HCT116 (cell line): ENCODE data around the gene MYO7B. TPM values are rescaled to one million over a fixed set of nuclear protein-coding genes. Genes with fewer than 3 reads are reported as not detected.

Experiments used
- ATAC-seq: fragments of 200-7000 bp; cut with Tn5 transposase; 2 replicates; pipeline ENCODE4 v1.9.1; 2020; ENCODE audit warnings: mild to moderate bottlenecking, moderate library complexity
- BruUV-seq: library from RNA; stranded (reverse); fragments of 400-500 nt; replicated peaks from 2 replicates; lab custom pipeline; 2021; lab: Mats Ljungman, UMichigan
- CTCF ChIA-PET: fragments of 300-600 bp; sonication (Branson Sonifier 250); formaldehyde crosslinking; loops from one replicate; lab custom pipeline; 2021; ENCODE audit warnings: antibody characterized with exemption; lab: Charles Lee
- POLR2A ChIA-PET: fragments of 300-600, 350-600 bp; sonication (Branson Sonifier 250); formaldehyde crosslinking; loops from one replicate; lab custom pipeline; 2021; ENCODE audit warnings: antibody characterized with exemption; lab: Charles Lee
- RAD21 ChIA-PET, 2 experiments: fragments of 300-600 bp; sonication (Branson Sonifier 250); formaldehyde crosslinking; loops; one replicate each; lab custom pipeline; 2023; ENCODE audit warnings: low total read pairs in 2 of 2; ENCODE audit not compliant: uncharacterized antibody in 2 of 2, unreplicated experiment in 2 of 2, low non-redundant PET in 1 of 2; lab: Charles Lee
- DNase-seq: peaks from one replicate; pipeline ENCODE4 v3.0.0-alpha.2; 2010; ENCODE audit warnings: low read depth, low spot score
- H2AFZ ChIP-seq: fragments of 200-600 bp; shearing (Covaris generic), sonication (generic); 2 replicates; pipeline ENCODE4 v1.6.1; 2017; ENCODE audit warnings: low read depth, mixed run types, mixed read lengths, antibody characterized with exemption, low read length; ENCODE audit not compliant: poor library complexity, severe bottlenecking
- H3K27ac ChIP-seq: 2 replicates; pipeline ENCODE4 v1.5.1; 2012; ENCODE audit warnings: low read depth, low read length
- H3K27me3 ChIP-seq: fragments of 200-600 bp; sonication (generic); 2 replicates; pipeline ENCODE4 v1.6.1; 2016; ENCODE audit warnings: mixed run types, low read length, mixed read lengths; ENCODE audit not compliant: insufficient read depth
- H3K36me3 ChIP-seq, 2 experiments: fragments of 200-500 bp in 1 of 2; fragments of 200-600 bp in 1 of 2; sonication (Bioruptor generic) in 1 of 2; sonication (generic) in 1 of 2; 2 replicates each; pipeline versions ENCODE4 v1.5.1 to v1.6.1; 2014 to 2016; ENCODE audit warnings: low read length in 2 of 2, inconsistent platforms in 1 of 2, mixed read lengths in 1 of 2, mixed run types in 1 of 2; ENCODE audit not compliant: insufficient read depth in 2 of 2, control insufficient read depth in 1 of 2
- H3K4me1 ChIP-seq, 2 experiments: fragments of 200-600 bp in 1 of 2; sonication (generic) in 1 of 2; 2 replicates each; pipeline versions ENCODE4 v1.5.1 to v1.6.1; 2012 to 2017; ENCODE audit warnings: low read length in 2 of 2, inconsistent platforms in 1 of 2, mild to moderate bottlenecking in 1 of 2, mixed read lengths in 1 of 2, mixed run types in 1 of 2, moderate library complexity in 1 of 2; ENCODE audit not compliant: insufficient read depth in 2 of 2, control insufficient read depth in 1 of 2
- H3K4me2 ChIP-seq: fragments of 200-600 bp; sonication (generic); 2 replicates; pipeline ENCODE4 v1.6.1; 2017; ENCODE audit warnings: mixed run types, low read length, mixed read lengths
- H3K4me3 ChIP-seq, 2 experiments: fragments of 200-600 bp in 1 of 2; sonication (generic) in 1 of 2; replicated peaks in 1 of 2; 2 replicates each; pipeline ENCODE4 v1.5.1; 2011 to 2016; ENCODE audit warnings: low read length in 2 of 2, control low read depth in 1 of 2, low read depth in 1 of 2, mild to moderate bottlenecking in 1 of 2, mixed read lengths in 1 of 2, mixed run types in 1 of 2
- H3K79me2 ChIP-seq: fragments of 200-600 bp; sonication (generic); 2 replicates; pipeline ENCODE4 v1.6.1; 2017; ENCODE audit warnings: mild to moderate bottlenecking, mixed run types, low read length, moderate library complexity, mixed read lengths; ENCODE audit not compliant: insufficient read depth
- H3K9ac ChIP-seq: fragments of 200-600 bp; sonication (generic); 2 replicates; pipeline ENCODE4 v1.6.1; 2016; ENCODE audit warnings: low read length, mixed read lengths
- H3K9me2 ChIP-seq: fragments of 200-600 bp; sonication (generic), shearing (Covaris generic); 2 replicates; pipeline ENCODE4 v1.6.1; 2017; ENCODE audit warnings: mixed run types, mild to moderate bottlenecking, moderate library complexity; ENCODE audit not compliant: insufficient read depth
- H3K9me3 ChIP-seq, 2 experiments: fragments of 200-500 bp in 1 of 2; fragments of 200-600 bp in 1 of 2; sonication (Bioruptor generic) in 1 of 2; sonication (generic) in 1 of 2; 2 replicates each; pipeline ENCODE4 v1.6.1; 2014 to 2017; ENCODE audit warnings: low read length in 2 of 2, mixed read lengths in 2 of 2, inconsistent platforms in 1 of 2, low read depth in 1 of 2, mild to moderate bottlenecking in 1 of 2, mixed run types in 1 of 2, moderate library complexity in 1 of 2; ENCODE audit not compliant: control insufficient read depth in 1 of 2, insufficient read depth in 1 of 2
- H4K20me1 ChIP-seq: fragments of 200-600 bp; sonication (generic), shearing (Covaris generic); 2 replicates; pipeline ENCODE4 v1.6.1; 2017; ENCODE audit warnings: mixed run types, mild to moderate bottlenecking, moderate library complexity; ENCODE audit not compliant: insufficient read depth
- CBX3 ChIP-seq: IDR thresholded peaks from 2 replicates; pipeline ENCODE4 v1.6.1; 2012; ENCODE audit warnings: low read depth
- CEBPB ChIP-seq: IDR thresholded peaks from 2 replicates; pipeline ENCODE4 v1.6.1; 2012; ENCODE audit warnings: low read depth
- EZH2 ChIP-seq: fragments of 200-600 bp; sonication (generic); IDR thresholded peaks from 2 replicates; pipeline ENCODE4 v1.6.1; 2017; ENCODE audit warnings: antibody characterized with exemption, mixed run types
- EZH2phosphoT487 ChIP-seq: fragments of 200-600 bp; IDR thresholded peaks from 2 replicates; pipeline ENCODE4 v1.6.1; 2018; ENCODE audit warnings: antibody characterized with exemption, borderline replicate concordance
- FOSL1 ChIP-seq: IDR thresholded peaks from 2 replicates; pipeline ENCODE4 v1.6.1; 2012; ENCODE audit warnings: low read depth
- JUND ChIP-seq: IDR thresholded peaks from 2 replicates; pipeline ENCODE4 v1.6.1; 2012
- POLR2AphosphoS5 ChIP-seq: IDR thresholded peaks from 2 replicates; pipeline ENCODE4 v1.6.1; 2011; ENCODE audit warnings: mild to moderate bottlenecking, low read depth, low read length, moderate library complexity
- SIN3A ChIP-seq: IDR thresholded peaks from 2 replicates; pipeline ENCODE4 v1.6.1; 2012; ENCODE audit warnings: low read depth
- SP1 ChIP-seq: IDR thresholded peaks from 2 replicates; pipeline ENCODE4 v1.6.1; 2012; ENCODE audit warnings: low read depth
- SRF ChIP-seq: IDR thresholded peaks from 2 replicates; pipeline ENCODE4 v1.6.1; 2012; ENCODE audit warnings: low read depth
- TCF7L2 ChIP-seq: IDR thresholded peaks from 2 replicates; pipeline ENCODE4 v1.7.0; 2011; ENCODE audit warnings: borderline replicate concordance, inconsistent platforms; ENCODE audit not compliant: insufficient read depth, insufficient read length; ENCODE audit errors: extremely low read depth
- YY1 ChIP-seq: IDR thresholded peaks from 2 replicates; pipeline ENCODE4 v1.6.1; 2011; ENCODE audit warnings: low read length, low read depth, moderate library complexity, mild to moderate bottlenecking; ENCODE audit not compliant: insufficient replicate concordance; ENCODE audit errors: extremely low read depth
- ZFX ChIP-seq: fragments of 450-650 bp; IDR thresholded peaks from 2 replicates; pipeline ENCODE4 v1.6.1; 2017
- intact Hi-C: fragments of 100-400 bp; cut with micrococcal nuclease; formaldehyde crosslinking; loops from 2 replicates; pipeline ENCODE4 v1.10.0; 2022
- total RNA-seq: library from RNA; stranded (reverse); gene quantifications from one replicate; pipeline ENCODE4 v1.2.1, GENCODE V29; 2021; ENCODE audit not compliant: unreplicated experiment
- TF ChIP-seq, protein P1 (sequence below): IDR thresholded peaks from 2 replicates; pipeline ENCODE4 v1.6.1; 2012; ENCODE audit warnings: low read depth
- TF ChIP-seq, protein P2 (sequence below): IDR thresholded peaks from 2 replicates; pipeline ENCODE4 v1.6.1; 2012
- TF ChIP-seq, protein P3 (sequence below), 3 experiments: fragments of 200-600 bp in 1 of 3; sonication (generic) in 1 of 3; IDR thresholded peaks in 2 of 3; conservative IDR thresholded peaks in 1 of 3; 2 replicates each; pipeline ENCODE4 v1.5.1; 2012 to 2017; ENCODE audit warnings: low read depth in 2 of 3, low read length in 2 of 3, antibody characterized with exemption in 1 of 3, borderline replicate concordance in 1 of 3, control low read depth in 1 of 3, mild to moderate bottlenecking in 1 of 3, mixed read lengths in 1 of 3, mixed run types in 1 of 3, moderate library complexity in 1 of 3; ENCODE audit not compliant: insufficient read depth in 1 of 3

The MYO7B gene
- total RNA-seq, 1 experiment from 2014 or later: 0.07 TPM

DNA sequence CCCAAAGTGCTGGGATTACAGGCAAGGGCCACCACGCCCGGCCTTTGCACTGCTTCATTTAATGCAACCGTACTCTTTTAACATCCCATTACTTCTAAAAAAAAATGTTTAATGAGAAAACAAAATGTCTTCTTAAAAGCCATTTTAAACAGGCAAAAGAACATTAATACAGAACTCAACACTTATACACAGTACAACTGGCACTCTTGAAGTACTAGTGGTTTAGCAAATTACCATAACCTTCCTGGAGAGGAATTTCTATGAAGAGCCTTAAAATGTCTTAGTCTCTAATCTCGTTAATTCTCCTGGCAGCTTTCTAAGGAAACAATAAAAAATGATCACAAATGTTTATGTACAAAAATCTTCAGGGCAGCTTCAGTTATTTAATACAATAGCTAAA is 15.1 kb upstream of the MYO7B start:
- Histone ChIP-seq H2AFZ (no peak overlapping the region), H3K27me3 (no peaks in the 10 kb centered on the region), H3K27ac (no peak overlapping the region), H3K9me2 (no peaks in the 10 kb centered on the region), H4K20me1 (peaks cover 11% of the 10 kb centered on the region; the same call in 1 of the 2 replicates), H3K4me1 (peaks cover 0 to 4% of the 10 kb centered on the region in 2 experiments; a peak in 1 of 4 replicates), H3K9me3 (no peaks in the 10 kb centered on the region), H3K4me2 (no peak overlapping the region), H3K36me3 (peaks cover 25 to 36% of the 10 kb centered on the region in 2 experiments; a peak in 3 of 4 replicates), H3K9ac (no peak overlapping the region), H3K79me2 (peaks cover 99% of the 10 kb centered on the region), H3K4me3 (no peak overlapping the region)
- intact Hi-C loops: no loop called here
- ATAC-seq (no peak), DNase-seq (no peak)
- TF ChIP-seq CEBPB (no peak), SP1 (no peak), POLR2AphosphoS5 (no peak), YY1 (no peak), SRF (no peak), FOSL1 (no peak), EZH2phosphoT487 (no peak), JUND (no peak), TCF7L2 (no peak), ZFX (no peak), EZH2 (no peak), CBX3 (no peak), SIN3A (no peak)
- TF ChIP-seq, protein P1, sequence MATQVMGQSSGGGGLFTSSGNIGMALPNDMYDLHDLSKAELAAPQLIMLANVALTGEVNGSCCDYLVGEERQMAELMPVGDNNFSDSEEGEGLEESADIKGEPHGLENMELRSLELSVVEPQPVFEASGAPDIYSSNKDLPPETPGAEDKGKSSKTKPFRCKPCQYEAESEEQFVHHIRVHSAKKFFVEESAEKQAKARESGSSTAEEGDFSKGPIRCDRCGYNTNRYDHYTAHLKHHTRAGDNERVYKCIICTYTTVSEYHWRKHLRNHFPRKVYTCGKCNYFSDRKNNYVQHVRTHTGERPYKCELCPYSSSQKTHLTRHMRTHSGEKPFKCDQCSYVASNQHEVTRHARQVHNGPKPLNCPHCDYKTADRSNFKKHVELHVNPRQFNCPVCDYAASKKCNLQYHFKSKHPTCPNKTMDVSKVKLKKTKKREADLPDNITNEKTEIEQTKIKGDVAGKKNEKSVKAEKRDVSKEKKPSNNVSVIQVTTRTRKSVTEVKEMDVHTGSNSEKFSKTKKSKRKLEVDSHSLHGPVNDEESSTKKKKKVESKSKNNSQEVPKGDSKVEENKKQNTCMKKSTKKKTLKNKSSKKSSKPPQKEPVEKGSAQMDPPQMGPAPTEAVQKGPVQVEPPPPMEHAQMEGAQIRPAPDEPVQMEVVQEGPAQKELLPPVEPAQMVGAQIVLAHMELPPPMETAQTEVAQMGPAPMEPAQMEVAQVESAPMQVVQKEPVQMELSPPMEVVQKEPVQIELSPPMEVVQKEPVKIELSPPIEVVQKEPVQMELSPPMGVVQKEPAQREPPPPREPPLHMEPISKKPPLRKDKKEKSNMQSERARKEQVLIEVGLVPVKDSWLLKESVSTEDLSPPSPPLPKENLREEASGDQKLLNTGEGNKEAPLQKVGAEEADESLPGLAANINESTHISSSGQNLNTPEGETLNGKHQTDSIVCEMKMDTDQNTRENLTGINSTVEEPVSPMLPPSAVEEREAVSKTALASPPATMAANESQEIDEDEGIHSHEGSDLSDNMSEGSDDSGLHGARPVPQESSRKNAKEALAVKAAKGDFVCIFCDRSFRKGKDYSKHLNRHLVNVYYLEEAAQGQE: no peak
- TF ChIP-seq, protein P2, sequence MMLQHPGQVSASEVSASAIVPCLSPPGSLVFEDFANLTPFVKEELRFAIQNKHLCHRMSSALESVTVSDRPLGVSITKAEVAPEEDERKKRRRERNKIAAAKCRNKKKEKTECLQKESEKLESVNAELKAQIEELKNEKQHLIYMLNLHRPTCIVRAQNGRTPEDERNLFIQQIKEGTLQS: no peak
- TF ChIP-seq, protein P3, sequence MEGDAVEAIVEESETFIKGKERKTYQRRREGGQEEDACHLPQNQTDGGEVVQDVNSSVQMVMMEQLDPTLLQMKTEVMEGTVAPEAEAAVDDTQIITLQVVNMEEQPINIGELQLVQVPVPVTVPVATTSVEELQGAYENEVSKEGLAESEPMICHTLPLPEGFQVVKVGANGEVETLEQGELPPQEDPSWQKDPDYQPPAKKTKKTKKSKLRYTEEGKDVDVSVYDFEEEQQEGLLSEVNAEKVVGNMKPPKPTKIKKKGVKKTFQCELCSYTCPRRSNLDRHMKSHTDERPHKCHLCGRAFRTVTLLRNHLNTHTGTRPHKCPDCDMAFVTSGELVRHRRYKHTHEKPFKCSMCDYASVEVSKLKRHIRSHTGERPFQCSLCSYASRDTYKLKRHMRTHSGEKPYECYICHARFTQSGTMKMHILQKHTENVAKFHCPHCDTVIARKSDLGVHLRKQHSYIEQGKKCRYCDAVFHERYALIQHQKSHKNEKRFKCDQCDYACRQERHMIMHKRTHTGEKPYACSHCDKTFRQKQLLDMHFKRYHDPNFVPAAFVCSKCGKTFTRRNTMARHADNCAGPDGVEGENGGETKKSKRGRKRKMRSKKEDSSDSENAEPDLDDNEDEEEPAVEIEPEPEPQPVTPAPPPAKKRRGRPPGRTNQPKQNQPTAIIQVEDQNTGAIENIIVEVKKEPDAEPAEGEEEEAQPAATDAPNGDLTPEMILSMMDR (IDR thresholded peaks at IDR 0.05 in 2 of 3, conservative IDR thresholded peaks at IDR 0.05 in 1 of 3; ENCODE audit: borderline replicate concordance in 1 of 3, insufficient read depth in 1 of 3, low read depth in 2 of 3, low read length in 2 of 3): no peak
- ChIA-PET POLR2A (no interaction called here), CTCF (no interaction called here), RAD21 (no interaction called here)
- BruUV-seq: no TSS peak
